A673 (cell line): ENCODE results near the gene PRTG.

Experiments used
- EZH2 ChIP-seq: fragments of 200-600 bp; sonication (generic); IDR thresholded peaks from 2 replicates; pipeline ENCODE4 v1.6.1; 2017; ENCODE audit warnings: borderline replicate concordance, low read depth, mild to moderate bottlenecking, mixed read lengths, antibody characterized with exemption, low read length; ENCODE audit not compliant: poor library complexity, severe bottlenecking
- TF ChIP-seq, protein P1 (sequence below): fragments of 300-800, 200-600 bp; sonication (generic); conservative IDR thresholded peaks from 2 replicates; pipeline ENCODE4 v1.5.1; 2017; ENCODE audit warnings: low read depth, mild to moderate bottlenecking, antibody characterized with exemption, low read length, moderate library complexity, mixed read lengths

DNA sequence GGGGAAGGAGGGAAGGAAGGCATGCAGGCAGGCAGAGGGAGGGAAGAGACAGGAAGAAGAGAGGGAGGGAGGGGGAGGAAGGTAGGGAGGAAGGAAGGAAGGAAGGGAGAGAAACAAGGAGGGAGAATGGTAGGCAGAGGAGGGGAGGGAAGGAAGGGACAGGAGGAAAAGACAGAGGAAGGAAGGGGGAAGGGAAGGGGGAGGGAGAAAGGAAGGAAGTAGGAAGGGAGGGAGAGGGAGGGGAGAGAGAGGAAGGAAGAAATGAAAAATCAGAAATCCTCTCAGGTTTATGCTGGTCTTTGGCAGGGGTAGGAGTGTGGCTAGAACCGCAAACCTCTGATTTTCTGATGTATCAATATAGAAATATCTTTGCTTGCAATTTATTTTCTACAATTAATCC is 4.2 kb downstream of the PRTG start:
- TF ChIP-seq, protein P1, sequence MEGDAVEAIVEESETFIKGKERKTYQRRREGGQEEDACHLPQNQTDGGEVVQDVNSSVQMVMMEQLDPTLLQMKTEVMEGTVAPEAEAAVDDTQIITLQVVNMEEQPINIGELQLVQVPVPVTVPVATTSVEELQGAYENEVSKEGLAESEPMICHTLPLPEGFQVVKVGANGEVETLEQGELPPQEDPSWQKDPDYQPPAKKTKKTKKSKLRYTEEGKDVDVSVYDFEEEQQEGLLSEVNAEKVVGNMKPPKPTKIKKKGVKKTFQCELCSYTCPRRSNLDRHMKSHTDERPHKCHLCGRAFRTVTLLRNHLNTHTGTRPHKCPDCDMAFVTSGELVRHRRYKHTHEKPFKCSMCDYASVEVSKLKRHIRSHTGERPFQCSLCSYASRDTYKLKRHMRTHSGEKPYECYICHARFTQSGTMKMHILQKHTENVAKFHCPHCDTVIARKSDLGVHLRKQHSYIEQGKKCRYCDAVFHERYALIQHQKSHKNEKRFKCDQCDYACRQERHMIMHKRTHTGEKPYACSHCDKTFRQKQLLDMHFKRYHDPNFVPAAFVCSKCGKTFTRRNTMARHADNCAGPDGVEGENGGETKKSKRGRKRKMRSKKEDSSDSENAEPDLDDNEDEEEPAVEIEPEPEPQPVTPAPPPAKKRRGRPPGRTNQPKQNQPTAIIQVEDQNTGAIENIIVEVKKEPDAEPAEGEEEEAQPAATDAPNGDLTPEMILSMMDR = no peak
- TF ChIP-seq EZH2 = no peak
